Heart right ventricle (tissue), 16 donors: ENCODE data around the gene HDAC9. TPM values are rescaled to one million over a fixed set of nuclear protein-coding genes. Genes with fewer than 3 reads are reported as not detected.

Experiments used
- ATAC-seq, 8 donors: fragments of 200-7000 bp; cut with Tn5 transposase; one replicate each; pipeline ENCODE4 v1.9.1; 2020; ENCODE audit warnings: mild to moderate bottlenecking in 8 of 8, moderate library complexity in 8 of 8, moderate number of reproducible peaks in 1 of 8
- DNase-seq, 2 donors: peaks; one replicate each; pipeline ENCODE4 v3.0.0-alpha.2; 2020
- H3K27ac ChIP-seq, 10 donors: fragments of 200-600 bp; sonication (generic) in 2 of 10; one replicate each; pipeline versions ENCODE4 v1.5.0 to v1.8.0; 2020 to 2022; ENCODE audit warnings: mild to moderate bottlenecking in 3 of 10
- H3K27me3 ChIP-seq, 7 donors: fragments of 200-600 bp; one replicate each; pipeline ENCODE4 v1.8.0; 2021 to 2022; ENCODE audit warnings: mild to moderate bottlenecking in 2 of 7
- H3K36me3 ChIP-seq, 9 donors: fragments of 200-600 bp; sonication (generic) in 1 of 9; one replicate each; pipeline versions ENCODE4 v1.5.0 to v1.8.0; 2020 to 2022; ENCODE audit warnings: mild to moderate bottlenecking in 2 of 9
- H3K4me1 ChIP-seq, 9 donors: fragments of 200-600 bp; sonication (generic) in 1 of 9; one replicate each; pipeline versions ENCODE4 v1.5.0 to v1.8.0; 2020 to 2022; ENCODE audit warnings: mild to moderate bottlenecking in 4 of 9
- H3K4me3 ChIP-seq, 10 donors: fragments of 200-600 bp; sonication (generic) in 2 of 10; one replicate each; pipeline versions ENCODE4 v1.5.0 to v1.8.0; 2020 to 2022; ENCODE audit warnings: mild to moderate bottlenecking in 7 of 10, moderate library complexity in 2 of 10
- H3K9me3 ChIP-seq, 11 donors: fragments of 200-600 bp in 10 of 11; sonication (generic) in 2 of 11; one replicate each; pipeline versions ENCODE4 v1.5.0 to v1.8.0; 2013 to 2022; ENCODE audit warnings: mild to moderate bottlenecking in 2 of 11, control low read depth in 1 of 11, moderate library complexity in 1 of 11
- WGBS, 2 donors: extraction: QIAGEN DNeasy Blood & Tissue Kit; methylation state at CpG; one replicate each; pipeline ENCODE4 v1.1.7; 2013; ENCODE audit warnings: inconsistent platforms in 1 of 2; 5-methylcytosine and 5-hydroxymethylcytosine counted together
- intact Hi-C, 10 donors: fragments of 100-400 bp; cut with DNase I; formaldehyde crosslinking; loops; one replicate each; pipeline versions ENCODE4 v1.11.1 to v1.14.2; 2022
- polyA plus RNA-seq, 2 donors: library from polyadenylated mRNA; stranded (reverse); fragments of 200-250 nt; gene quantifications; one replicate each; pipeline ENCODE4 v1.2.3, GENCODE V29; 2013
- total RNA-seq, 10 donors: library from RNA; stranded (reverse); fragmentation: NEBNext Ultra II Directional in 3 of 10; extraction: Animal tissue kit (Norgen Biotek cat#: 25700) in 3 of 10; gene quantifications; one replicate each; pipeline versions ENCODE4 v1.2.1 to v1.2.4, GENCODE V29; 2021 to 2023
- TF ChIP-seq, protein P1 (sequence below), 9 donors: fragments of 200-600 bp; sonication (generic) in 2 of 9; IDR thresholded peaks; one replicate each; pipeline versions ENCODE4 v1.5.0 to v1.8.0; 2021 to 2022; ENCODE audit warnings: antibody characterized with exemption in 9 of 9, mild to moderate bottlenecking in 5 of 9, moderate library complexity in 1 of 9
- donor health status: Arrhythmogenic right ventricular cardiomyopathy.
- donor health status: ischemic (EF 13 %, LVEDD 7.1; RV severe dilation, severe dysfunction).
- donor health status: healthy with polysubstance abuse.
- donor health status: DM: no; HTN: yes; CAD: no.
- donor health status: DM: no; HTN: no; CAD: no.
- donor health status: ischemic (EF 25% LVEDD 6.9; RV normal size, moderate dysfunction).
- donor health status: ischemic (EF 25% LVEDD 5.7; RV mildly dilated, moderate dysfunction).
- donor health status: healthy.
- donor health status: DM: yes; HTN: yes; CAD: no.
- donor health status: Ischemic cardiomyopathy.
- donor health status: ischemic (EF 35%, LVEDD 5.7; RV mildly dilated, moderate dysfunction).
- donor health status: nonischemic (EF 11% LVEDD 7.7; RV severe dilation, severe dysfunction).
- donor health status: DM: yes; HTN: yes; CAD: no.
- donor health status: PGD.
- donor health status: ischemic (EF 29% LVEDD 5.4; RV normal size, mild dysfunction).
- donor health status: nonischemic (EF 23%, LVEDD 6.1; RV moderate dilation, normal function).

The HDAC9 gene
- total and polyA plus RNA-seq, 12 donors: 1.9 to 66.1 (median 38.6) TPM

- peaks cover 0 to 6% (median 0%) of the 10 kb centered on the region in 9 donors for H3K4me1 ChIP-seq
- WGBS, 2 donors: 85 to 87% methylated on average over 3 of the region's 3 CpGs
- H3K4me3 ChIP-seq: no peak overlapping the region
- H3K27me3 ChIP-seq: no peaks in the 10 kb centered on the region
- DNase-seq (no peak), ATAC-seq (no peak)
- H3K27ac ChIP-seq: no peak overlapping the region
- H3K36me3 ChIP-seq: no peaks in the 10 kb centered on the region
- TF ChIP-seq, protein P1, sequence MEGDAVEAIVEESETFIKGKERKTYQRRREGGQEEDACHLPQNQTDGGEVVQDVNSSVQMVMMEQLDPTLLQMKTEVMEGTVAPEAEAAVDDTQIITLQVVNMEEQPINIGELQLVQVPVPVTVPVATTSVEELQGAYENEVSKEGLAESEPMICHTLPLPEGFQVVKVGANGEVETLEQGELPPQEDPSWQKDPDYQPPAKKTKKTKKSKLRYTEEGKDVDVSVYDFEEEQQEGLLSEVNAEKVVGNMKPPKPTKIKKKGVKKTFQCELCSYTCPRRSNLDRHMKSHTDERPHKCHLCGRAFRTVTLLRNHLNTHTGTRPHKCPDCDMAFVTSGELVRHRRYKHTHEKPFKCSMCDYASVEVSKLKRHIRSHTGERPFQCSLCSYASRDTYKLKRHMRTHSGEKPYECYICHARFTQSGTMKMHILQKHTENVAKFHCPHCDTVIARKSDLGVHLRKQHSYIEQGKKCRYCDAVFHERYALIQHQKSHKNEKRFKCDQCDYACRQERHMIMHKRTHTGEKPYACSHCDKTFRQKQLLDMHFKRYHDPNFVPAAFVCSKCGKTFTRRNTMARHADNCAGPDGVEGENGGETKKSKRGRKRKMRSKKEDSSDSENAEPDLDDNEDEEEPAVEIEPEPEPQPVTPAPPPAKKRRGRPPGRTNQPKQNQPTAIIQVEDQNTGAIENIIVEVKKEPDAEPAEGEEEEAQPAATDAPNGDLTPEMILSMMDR (IDR thresholded peaks at IDR 0.05): no peak
- H3K9me3 ChIP-seq: no peaks in the 10 kb centered on the region
- intact Hi-C loops: no loop called here
Measured at GRCh38 chr7:18901351-18901750, 405.8 kb downstream of the HDAC9 start.

DNA sequence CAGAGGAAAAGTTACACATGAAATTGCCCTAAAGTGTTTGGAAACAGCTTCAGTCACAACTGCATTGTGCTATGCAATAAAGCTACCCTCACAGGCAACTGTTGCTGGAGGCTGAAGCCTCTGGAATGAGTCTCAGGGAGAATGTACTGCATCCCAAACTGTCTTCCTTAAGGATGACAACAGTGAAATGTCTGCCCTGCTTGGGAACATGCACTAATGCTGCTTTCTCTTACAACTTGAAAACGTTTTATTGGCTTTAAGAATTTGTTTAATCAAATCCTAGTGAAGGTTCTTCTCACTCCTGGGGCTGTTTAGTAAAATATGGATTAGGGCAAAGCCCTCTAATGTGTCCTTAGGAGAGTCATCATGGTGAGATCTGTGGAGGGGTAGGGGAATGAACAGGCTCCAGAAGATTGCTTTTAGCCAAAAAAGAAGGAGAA is 406.5 kb downstream of the HDAC9 start:
- intact Hi-C loops: no loop called here
- H3K27ac ChIP-seq: no peak overlapping the region
- no peaks in the 10 kb centered on the region for H3K36me3 ChIP-seq
- 23 to 41% methylated on average over 1 of the region's 1 CpG for WGBS, 2 donors
- H3K4me1 ChIP-seq: peaks cover 0 to 6% (median 0%) of the 10 kb centered on the region in 9 donors
- ATAC-seq (no peak), DNase-seq (no peak)
- H3K4me3 ChIP-seq: no peak overlapping the region
- TF ChIP-seq, protein P1 (IDR thresholded peaks at IDR 0.05): no peak
- no peaks in the 10 kb centered on the region for H3K9me3 ChIP-seq
- H3K27me3 ChIP-seq: no peaks in the 10 kb centered on the region

DNA sequence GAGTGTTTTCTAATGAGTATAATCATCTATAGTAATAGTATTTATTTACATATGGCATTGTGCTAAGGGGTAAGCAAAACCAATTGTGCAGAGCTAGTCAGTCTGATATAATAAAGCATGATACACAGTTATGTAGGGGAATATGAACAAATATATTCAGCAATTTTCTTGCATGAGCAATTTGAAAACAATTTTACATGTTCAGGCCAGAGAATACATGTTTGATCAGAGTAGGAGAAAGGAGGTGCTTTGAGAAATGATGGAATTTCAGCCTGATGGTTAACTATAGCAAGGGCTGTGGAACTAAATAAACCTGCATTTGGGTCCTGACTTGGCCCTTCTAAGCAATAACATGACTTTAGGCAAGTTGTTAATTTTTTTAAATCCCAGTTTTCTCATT is 407.3 kb downstream of the HDAC9 start:
- intact Hi-C loops: no loop called here
- H3K27me3 ChIP-seq: no peaks in the 10 kb centered on the region
- no peak overlapping the region for H3K27ac ChIP-seq
- H3K4me3 ChIP-seq: no peak overlapping the region
- peaks cover 0 to 6% (median 0%) of the 10 kb centered on the region in 9 donors for H3K4me1 ChIP-seq
- H3K36me3 ChIP-seq: no peaks in the 10 kb centered on the region
- ATAC-seq (no peak), DNase-seq (no peak)
- no peaks in the 10 kb centered on the region for H3K9me3 ChIP-seq
- TF ChIP-seq, protein P1 (IDR thresholded peaks at IDR 0.05): no peak

- H3K4me3 ChIP-seq: no peak overlapping the region
- DNase-seq (no peak), ATAC-seq (peak in 2 of 8 donors; percentile 31 to 54)
- peaks cover 0 to 6% (median 0%) of the 10 kb centered on the region in 9 donors for H3K4me1 ChIP-seq
- WGBS, 2 donors: 46 to 47% methylated on average over 4 of the region's 4 CpGs
- H3K27ac ChIP-seq: no peak overlapping the region
- no peaks in the 10 kb centered on the region for H3K27me3 ChIP-seq
- TF ChIP-seq, protein P1 (IDR thresholded peaks at IDR 0.05): no peak
- intact Hi-C loops: no loop called here
- H3K36me3 ChIP-seq: no peaks in the 10 kb centered on the region
- peaks cover 0 to 3% (median 0%) of the 10 kb centered on the region in 11 donors for H3K9me3 ChIP-seq
Measured at GRCh38 chr7:18903695-18904094, 408.1 kb downstream of the HDAC9 start.
